SK-N-SH (cell line): ENCODE data around the gene C13orf42. TPM values are rescaled to one million over a fixed set of nuclear protein-coding genes. Genes with fewer than 3 reads are reported as not detected.

Experiments
- CTCF ChIA-PET: fragments of 300-600, 350-600 bp; formaldehyde crosslinking; extraction: SDS; loops from one replicate; lab custom pipeline; 2021; lab: Yijun Ruan, JAX
- POLR2A ChIA-PET: fragments of 350-600 bp; sonication (Branson Sonifier 250); formaldehyde crosslinking; extraction: SDS; loops from one replicate; lab custom pipeline; 2020; ENCODE audit warnings: antibody characterized with exemption, inconsistent platforms; lab: Yijun Ruan, JAX
- DNase-seq: peaks from one replicate; pipeline ENCODE4 v3.0.0; 2012
- H2AFZ ChIP-seq: fragments of 200-600 bp; sonication (generic); 2 replicates; pipeline ENCODE4 v1.8.1; 2016; ENCODE audit warnings: antibody characterized with exemption, mild to moderate bottlenecking, low read depth
- H3F3A ChIP-seq: fragments of 200-600 bp; sonication (generic); replicated peaks from 2 replicates; pipeline ENCODE3; 2016; ENCODE audit warnings: antibody characterized with exemption, mild to moderate bottlenecking; ENCODE audit not compliant: insufficient read depth
- H3K27ac ChIP-seq, 2 experiments: fragments of 200-500 bp in 1 of 2; fragments of 200-600 bp in 1 of 2; sonication (Bioruptor generic) in 1 of 2; sonication (generic), shearing (Covaris generic) in 1 of 2; 2 replicates each; pipeline versions ENCODE4 v1.5.1 to v1.6.1; 2014 to 2016; ENCODE audit warnings: low read depth in 2 of 2, inconsistent platforms in 1 of 2, low read length in 1 of 2, mild to moderate bottlenecking in 1 of 2, mixed read lengths in 1 of 2
- H3K27me3 ChIP-seq: fragments of 200-600 bp; sonication (generic), shearing (Covaris generic); 2 replicates; pipeline ENCODE4 v1.6.1; 2016; ENCODE audit warnings: mixed run types; ENCODE audit not compliant: insufficient read depth
- H3K36me3 ChIP-seq, 2 experiments: fragments of 200-500 bp in 1 of 2; fragments of 200-600 bp in 1 of 2; sonication (Bioruptor generic) in 1 of 2; sonication (generic) in 1 of 2; replicated peaks in 1 of 2; 2 replicates each; pipeline versions ENCODE3 to v1.5.1; 2014 to 2016; ENCODE audit warnings: low read length in 1 of 2, mild to moderate bottlenecking in 1 of 2; ENCODE audit not compliant: insufficient read depth in 2 of 2, control insufficient read depth in 1 of 2
- H3K4me1 ChIP-seq, 2 experiments: fragments of 200-500 bp in 1 of 2; fragments of 200-600 bp in 1 of 2; sonication (Bioruptor generic) in 1 of 2; sonication (generic), shearing (Covaris generic) in 1 of 2; 2 replicates each; pipeline versions ENCODE4 v1.5.1 to v1.6.1; 2014 to 2016; ENCODE audit warnings: low read depth in 1 of 2, low read length in 1 of 2, mixed run types in 1 of 2; ENCODE audit not compliant: insufficient read depth in 2 of 2, control insufficient read depth in 1 of 2
- H3K4me2 ChIP-seq: fragments of 200-600 bp; sonication (generic), shearing (Covaris generic); 2 replicates; pipeline ENCODE4 v1.6.1; 2017; ENCODE audit warnings: mixed run types
- H3K4me3 ChIP-seq, 2 experiments: fragments of 200-500 bp in 1 of 2; fragments of 200-600 bp in 1 of 2; sonication (Bioruptor generic) in 1 of 2; sonication (generic), shearing (Covaris generic) in 1 of 2; 2 replicates each; pipeline versions ENCODE4 v1.5.1 to v1.8.1; 2014 to 2016; ENCODE audit warnings: low read depth in 2 of 2, inconsistent platforms in 1 of 2, low read length in 1 of 2, mild to moderate bottlenecking in 1 of 2, mixed read lengths in 1 of 2, moderate library complexity in 1 of 2
- H3K79me2 ChIP-seq: fragments of 200-600 bp; sonication (generic); 2 replicates; pipeline ENCODE4 v1.8.1; 2017; ENCODE audit warnings: mild to moderate bottlenecking; ENCODE audit not compliant: insufficient read depth
- H3K9ac ChIP-seq: fragments of 200-600 bp; sonication (generic); 2 replicates; pipeline ENCODE4 v1.6.1; 2017; ENCODE audit warnings: mixed run types
- H3K9me2 ChIP-seq: fragments of 200-600 bp; sonication (generic); 2 replicates; pipeline ENCODE4 v1.6.1; 2017; ENCODE audit warnings: mixed run types
- H3K9me3 ChIP-seq: fragments of 200-600 bp; sonication (generic); 2 replicates; pipeline ENCODE4 v1.6.1; 2017; ENCODE audit warnings: mixed run types, mild to moderate bottlenecking, moderate library complexity
- H4K20me1 ChIP-seq: fragments of 200-600 bp; sonication (generic); 2 replicates; pipeline ENCODE4 v1.6.1; 2017; ENCODE audit warnings: mild to moderate bottlenecking, mixed run types; ENCODE audit not compliant: insufficient read depth
- EP300 ChIP-seq, 2 experiments: IDR thresholded peaks; 2 replicates each; pipeline versions ENCODE4 v1.4.0 to v1.6.1; 2012; ENCODE audit warnings: borderline replicate concordance in 1 of 2, low read depth in 1 of 2, low read length in 1 of 2
- EZH2phosphoT487 ChIP-seq: fragments of 200-600 bp; sonication (generic); IDR thresholded peaks from 2 replicates; pipeline ENCODE4 v1.6.1; 2017; ENCODE audit warnings: low read depth, mixed run types, mild to moderate bottlenecking, antibody characterized with exemption, moderate library complexity, borderline replicate concordance
- FOXJ3 ChIP-seq: sonication (generic); formaldehyde crosslinking; IDR thresholded peaks from 2 replicates; pipeline ENCODE4 v1.5.1; 2020; ENCODE audit warnings: mild to moderate bottlenecking, missing genetic modification reagents
- GABPA ChIP-seq: IDR thresholded peaks from 2 replicates; pipeline ENCODE4 v1.4.0; 2012; ENCODE audit warnings: low read depth, mild to moderate bottlenecking
- MEF2A ChIP-seq: IDR thresholded peaks from 2 replicates; pipeline ENCODE4 v1.4.0; 2012; ENCODE audit warnings: low read depth, borderline replicate concordance
- MXI1 ChIP-seq: IDR thresholded peaks from 2 replicates; pipeline ENCODE4 v1.6.1; 2012; ENCODE audit warnings: mild to moderate bottlenecking, low read depth, low read length, improper control_type of control experiment
- NRF1 ChIP-seq: IDR thresholded peaks from 2 replicates; pipeline ENCODE4 v1.6.1; 2012; ENCODE audit warnings: low read depth, mild to moderate bottlenecking, low read length
- POLR2AphosphoS5 ChIP-seq: IDR thresholded peaks from 2 replicates; pipeline ENCODE4 v1.6.1; 2012; ENCODE audit warnings: low read depth, low read length
- REST ChIP-seq: IDR thresholded peaks from 2 replicates; pipeline ENCODE4 v1.6.1; 2012; ENCODE audit warnings: mild to moderate bottlenecking, low read depth, low read length, moderate library complexity
- RXRA ChIP-seq: IDR thresholded peaks from 2 replicates; pipeline ENCODE4 v1.4.0; 2012; ENCODE audit warnings: low read depth, mild to moderate bottlenecking, borderline replicate concordance
- TEAD4 ChIP-seq: IDR thresholded peaks from 2 replicates; pipeline ENCODE4 v1.4.0; 2012; ENCODE audit warnings: mild to moderate bottlenecking, borderline replicate concordance; ENCODE audit not compliant: insufficient read depth
- USF1 ChIP-seq: IDR thresholded peaks from 2 replicates; pipeline ENCODE4 v1.4.0; 2012; ENCODE audit warnings: low read depth, borderline replicate concordance
- USF2 ChIP-seq: fragments of 150-350 bp; IDR thresholded peaks from 2 replicates; pipeline ENCODE4 v1.6.1; 2017; ENCODE audit warnings: antibody characterized with exemption, low read length, low read depth, borderline replicate concordance
- YY1 ChIP-seq: IDR thresholded peaks from 2 replicates; pipeline ENCODE4 v1.4.0; 2012; ENCODE audit warnings: low read depth, mild to moderate bottlenecking
- ZBTB33 ChIP-seq: IDR thresholded peaks from 2 replicates; pipeline ENCODE4 v1.4.0; 2012; ENCODE audit warnings: low read depth, borderline replicate concordance
- polyA plus RNA-seq, 3 experiments: library from polyadenylated mRNA; depleted of rRNA; stranded (reverse); fragments of >200 nt; gene quantifications; 2 replicates each; pipeline ENCODE4 v1.2.3, GENCODE V29; 2012

C13orf42 gene
- polyA plus RNA-seq, 1 of the 3 experiments (the other 2 are of a cell fraction) = not detected

GRCh38 chr13:51048616-51049015 lies 62.5 kb downstream of the C13orf42 start:
- no peak for DNase-seq
- Histone ChIP-seq H3K27ac (no peak overlapping the region), H3K27me3 (peaks cover 6% of the 10 kb centered on the region; the same call in 1 of the 2 replicates), H3K9ac (no peak overlapping the region), H4K20me1 (no peaks in the 10 kb centered on the region), H3K4me3 (no peak overlapping the region), H2AFZ (no peak overlapping the region), H3K36me3 (no peaks in the 10 kb centered on the region), H3K4me1 (no peaks in the 10 kb centered on the region; a peak in 1 of 4 replicates), H3K9me3 (no peaks in the 10 kb centered on the region), H3F3A (no peaks in the 10 kb centered on the region), H3K4me2 (no peak overlapping the region), H3K79me2 (no peaks in the 10 kb centered on the region), H3K9me2 (no peaks in the 10 kb centered on the region)
- POLR2A ChIA-PET = no interaction called here
- TF ChIP-seq TEAD4 (no peak), NRF1 (no peak), USF1 (no peak), FOXJ3 (no peak), RXRA (no peak), USF2 (no peak), MEF2A (no peak), ZBTB33 (no peak), EP300 (IDR thresholded peaks at IDR 0.05; ENCODE audit: borderline replicate concordance in 1 of 2, low read depth in 1 of 2, low read length in 1 of 2) (no peak), POLR2AphosphoS5 (no peak), EZH2phosphoT487 (no peak), YY1 (no peak), GABPA (no peak), MXI1 (no peak), REST (no peak)
- CTCF ChIA-PET = interaction anchor here (0.9 to 1.4 kb wide), 3 partner anchors 10 to 136 kb away, joined by 3 read pairs; no protein-coding TSS in a partner anchor
